Measurements from ENCODE around the gene PEMT. TPM values are rescaled to one million over a fixed set of nuclear protein-coding genes. Genes with fewer than 3 reads are reported as not detected.

Gene PEMT
- total RNA-seq, 1 experiment from 2014 or later: 178 TPM

- TF ChIP-seq CTCF (conservative IDR thresholded peaks at IDR 0.05; ENCODE audit: low read depth, low read length) (no peak), EZH2phosphoT487 (IDR thresholded peaks at IDR 0.05; ENCODE audit: borderline replicate concordance, low read length) (no peak), EZH2 (IDR thresholded peaks at IDR 0.05; ENCODE audit: low read length, unreplicated experiment) (no peak)
- intact Hi-C loops (cut with micrococcal nuclease): no loop called here
- Histone ChIP-seq H3K27me3 (ENCODE audit: low read length) (no peaks in the 10 kb centered on the region), H3K9me3 (ENCODE audit: low read length) (no peaks in the 10 kb centered on the region), H3K79me2 (ENCODE audit: low read length) (no peaks in the 10 kb centered on the region), H3K27ac (ENCODE audit: low read length) (no peak overlapping the region), H3F3A (ENCODE audit: low read length, unreplicated experiment) (no peaks in the 10 kb centered on the region), H4K20me1 (ENCODE audit: low read length) (no peaks in the 10 kb centered on the region), H3K36me3 (ENCODE audit: low read depth, low read length) (no peaks in the 10 kb centered on the region), H3K4me1 (ENCODE audit: insufficient read depth, low read length) (peaks cover 15% of the 10 kb centered on the region), H3K4me3 (ENCODE audit: low read length) (no peak overlapping the region), H3K9me2 (replicated peaks; ENCODE audit: low read length) (no peaks in the 10 kb centered on the region), H3K4me2 (ENCODE audit: low read length) (no peak overlapping the region), H2AFZ (ENCODE audit: low read length) (no peak overlapping the region), H3K9ac (ENCODE audit: low read length) (no peak overlapping the region)
- ATAC-seq (no peak), DNase-seq (no peak)
- ChIA-PET CTCF (no interaction called here), POLR2A (ENCODE audit: unreplicated experiment) (no interaction called here)
- no TSS peak for BruUV-seq (replicated peaks)
Measured at GRCh38 chr17:17572010-17572785, 19.3 kb downstream of the PEMT start.

- H3K4me2 ChIP-seq (ENCODE audit: low read length): no peak overlapping the region
- ChIA-PET POLR2A (ENCODE audit: unreplicated experiment) (no interaction called here), CTCF (interaction anchor here (0.7 kb wide), 1 partner anchor 43 kb away, joined by 3 read pairs; no protein-coding TSS in a partner anchor)
- ATAC-seq (no peak), DNase-seq (no peak)
- H3F3A ChIP-seq (ENCODE audit: low read length, unreplicated experiment): no peaks in the 10 kb centered on the region
- H3K36me3 ChIP-seq (ENCODE audit: low read depth, low read length): no peaks in the 10 kb centered on the region
- no peak overlapping the region for H3K27ac ChIP-seq (ENCODE audit: low read length)
- no TSS peak for BruUV-seq (replicated peaks)
- peaks cover 15% of the 10 kb centered on the region for H3K4me1 ChIP-seq (ENCODE audit: insufficient read depth, low read length)
- H3K9me2 ChIP-seq (replicated peaks; ENCODE audit: low read length): no peaks in the 10 kb centered on the region
- intact Hi-C loops (cut with micrococcal nuclease): loop anchor here (1.0 kb wide), 1 partner anchor 75 kb away; the partner anchor contains the start of gene RASD1
- H3K27me3 ChIP-seq (ENCODE audit: low read length): no peaks in the 10 kb centered on the region
- no peak for TF ChIP-seq CTCF (conservative IDR thresholded peaks at IDR 0.05; ENCODE audit: low read depth, low read length)
- no peak for TF ChIP-seq EZH2phosphoT487 (IDR thresholded peaks at IDR 0.05; ENCODE audit: borderline replicate concordance, low read length)
- TF ChIP-seq EZH2 (IDR thresholded peaks at IDR 0.05; ENCODE audit: low read length, unreplicated experiment): no peak
- no peaks in the 10 kb centered on the region for H3K9me3 ChIP-seq (ENCODE audit: low read length)
- no peak overlapping the region for H3K9ac ChIP-seq (ENCODE audit: low read length)
- H3K79me2 ChIP-seq (ENCODE audit: low read length): no peaks in the 10 kb centered on the region
- no peak overlapping the region for H2AFZ ChIP-seq (ENCODE audit: low read length)
- H3K4me3 ChIP-seq (ENCODE audit: low read length): no peak overlapping the region
- no peaks in the 10 kb centered on the region for H4K20me1 ChIP-seq (ENCODE audit: low read length)
Measured at GRCh38 chr17:17570798-17571716, 20.5 kb downstream of the PEMT start.

Data from PC-3 (cell line).